ENCODE results near the gene NFKB1. TPM values are rescaled to one million over a fixed set of nuclear protein-coding genes. Genes with fewer than 3 reads are reported as not detected.

NFKB1 gene
- total and polyA plus RNA-seq, 2 donors (not counting 1 experiment from before 2014, with no cell fraction given): 32.0 to 88.1 TPM

- Mint-ChIP-seq H3K27me3 (no peaks in the 10 kb centered on the region), H3K4me1 (peaks cover 53% of the 10 kb centered on the region), H3K4me3 (no peak overlapping the region), H3K9me3 (ENCODE audit: insufficient read depth) (no peaks in the 10 kb centered on the region), H3K27ac (no peak overlapping the region)
- POLR2A ChIA-PET: no interaction called here
- ATAC-seq (ENCODE audit: low read depth) (no peak), DNase-seq (no peak)
- peaks cover 38% of the 10 kb centered on the region for H4K20me1 ChIP-seq (ENCODE audit: control insufficient read depth, insufficient read depth, low read length, poor library complexity, severe bottlenecking)
- H3K27ac ChIP-seq (ENCODE audit: low read length in 2 of 2): no peak overlapping the region
- no peaks in the 10 kb centered on the region for H3K27me3 ChIP-seq (replicated peaks in 1 of 4; ENCODE audit: control extremely low read depth in 1 of 4, control insufficient read depth in 3 of 4, insufficient read depth in 4 of 4, low read length in 3 of 4)
- H3K9me3 ChIP-seq (ENCODE audit: control extremely low read depth in 1 of 3, control insufficient read depth in 2 of 3, insufficient read depth in 1 of 3, low read length in 2 of 3): no peaks in the 10 kb centered on the region
- H3K79me2 ChIP-seq (ENCODE audit: control insufficient read depth, insufficient read depth, low read length): peaks cover 58% of the 10 kb centered on the region
- peaks cover 9 to 45% of the 10 kb centered on the region in 2 experiments for H3K36me3 ChIP-seq (replicated peaks in 1 of 2; ENCODE audit: control extremely low read depth in 1 of 2, control insufficient read depth in 1 of 2, extremely low read depth in 1 of 2, insufficient read depth in 2 of 2, low read length in 1 of 2)
- no peak overlapping the region for H3K9ac ChIP-seq (ENCODE audit: low read length)
- CTCF ChIA-PET: no interaction called here
- H2AFZ ChIP-seq (ENCODE audit: insufficient read depth, low read depth, low read length, poor library complexity, severe bottlenecking): no peak overlapping the region
- H3K4me1 ChIP-seq (ENCODE audit: control insufficient read depth in 2 of 2, insufficient read depth in 2 of 2, low read length in 2 of 2): peaks cover 7 to 8% of the 10 kb centered on the region in 2 donors
- no CpG with 5 or more reads among the region's 1 CpG for WGBS (ENCODE audit: insufficient coverage)
- TF ChIP-seq EZH2 (IDR thresholded peaks at IDR 0.05; ENCODE audit: borderline replicate concordance, insufficient read depth, low read depth, low read length, poor library complexity, severe bottlenecking) (no peak), CTCF (IDR thresholded peaks at IDR 0.05) (no peak)
- H3K4me3 ChIP-seq (ENCODE audit: control extremely low read depth in 1 of 5, extremely low read depth in 1 of 5, insufficient read depth in 1 of 5, low read depth in 2 of 5, low read length in 4 of 5): no peak overlapping the region
- intact Hi-C loops (cut with micrococcal nuclease): no loop called here
- no peak overlapping the region for H3K4me2 ChIP-seq (replicated peaks; ENCODE audit: low read depth, low read length, poor library complexity, severe bottlenecking)
These were observed 30.3 kb downstream of the NFKB1 start for GRCh38 chr4:102531462-102531861.

GRCh38 chr4:102533348-102533747 lies 32.2 kb downstream of the NFKB1 start:
- WGBS (ENCODE audit: insufficient coverage): no CpG with 5 or more reads among the region's 4 CpGs
- H3K4me1 Mint-ChIP-seq: peaks cover 37% of the 10 kb centered on the region
- CTCF ChIA-PET: no interaction called here

More at GRCh38 chr4:102533348-102533747, 32.2 kb downstream of the NFKB1 start:
- Mint-ChIP-seq H3K27ac (no peak overlapping the region), H3K4me3 (no peak overlapping the region), H3K9me3 (ENCODE audit: insufficient read depth) (no peaks in the 10 kb centered on the region), H3K27me3 (no peaks in the 10 kb centered on the region)
- Histone ChIP-seq H2AFZ (ENCODE audit: insufficient read depth, low read depth, low read length, poor library complexity, severe bottlenecking) (no peak overlapping the region), H3K79me2 (ENCODE audit: control insufficient read depth, insufficient read depth, low read length) (peaks cover 43% of the 10 kb centered on the region), H3K4me2 (replicated peaks; ENCODE audit: low read depth, low read length, poor library complexity, severe bottlenecking) (no peak overlapping the region), H3K9me3 (ENCODE audit: control extremely low read depth in 1 of 3, control insufficient read depth in 2 of 3, insufficient read depth in 1 of 3, low read length in 2 of 3) (no peaks in the 10 kb centered on the region), H3K27ac (ENCODE audit: low read length in 2 of 2) (no peak overlapping the region), H3K27me3 (replicated peaks in 1 of 4; ENCODE audit: control extremely low read depth in 1 of 4, control insufficient read depth in 3 of 4, insufficient read depth in 4 of 4, low read length in 3 of 4) (no peaks in the 10 kb centered on the region), H3K36me3 (replicated peaks in 1 of 2; ENCODE audit: control extremely low read depth in 1 of 2, control insufficient read depth in 1 of 2, extremely low read depth in 1 of 2, insufficient read depth in 2 of 2, low read length in 1 of 2) (peaks cover 10 to 40% of the 10 kb centered on the region in 2 experiments), H3K4me1 (ENCODE audit: control insufficient read depth in 2 of 2, insufficient read depth in 2 of 2, low read length in 2 of 2) (peaks cover 0 to under 1% of the 10 kb centered on the region in 2 donors), H3K9ac (ENCODE audit: low read length) (no peak overlapping the region), H4K20me1 (ENCODE audit: control insufficient read depth, insufficient read depth, low read length, poor library complexity, severe bottlenecking) (peaks cover 22% of the 10 kb centered on the region), H3K4me3 (ENCODE audit: control extremely low read depth in 1 of 5, extremely low read depth in 1 of 5, insufficient read depth in 1 of 5, low read depth in 2 of 5, low read length in 4 of 5) (no peak overlapping the region)
- intact Hi-C loops (cut with micrococcal nuclease): no loop called here
- TF ChIP-seq CTCF (IDR thresholded peaks at IDR 0.05): no peak
- POLR2A ChIA-PET: no interaction called here
- ATAC-seq (ENCODE audit: low read depth) (no peak), DNase-seq (no peak)

Measured in B cell (primary cell).